ENCODE results near the gene FYN.

FYN gene

GRCh38 chr6:111829998-111830397 is 43.3 kb downstream of the FYN start:
- DNase-seq = no peak

GRCh38 chr6:111829581-111829980 is 43.7 kb downstream of the FYN start:
- DNase-seq = no peak

GRCh38 chr6:111828809-111829208 is 44.4 kb downstream of the FYN start:
- DNase-seq = no peak

GRCh38 chr6:111825439-111826086 is 47.7 kb downstream of the FYN start:
- no peak for DNase-seq

GRCh38 chr6:111824608-111825337 is 48.5 kb downstream of the FYN start:
- DNase-seq = no peak

- no peak for DNase-seq
These were observed 49.2 kb downstream of the FYN start for GRCh38 chr6:111823831-111824607.

GRCh38 chr6:111823012-111823411 is 50.2 kb downstream of the FYN start:
- DNase-seq = no peak

- DNase-seq = no peak
These were observed 53.8 kb downstream of the FYN start for GRCh38 chr6:111819458-111819857.

- DNase-seq = no peak
These were observed 54.6 kb downstream of the FYN start for GRCh38 chr6:111818539-111819226.

- no peak for DNase-seq
These were observed 55.7 kb downstream of the FYN start for GRCh38 chr6:111817451-111818120.

GRCh38 chr6:111813677-111814310 is 59.5 kb downstream of the FYN start:
- DNase-seq = no peak

- DNase-seq = no peak
These were observed 60.0 kb downstream of the FYN start for GRCh38 chr6:111813237-111813636.

- no peak for DNase-seq
These were observed 60.9 kb downstream of the FYN start for GRCh38 chr6:111812060-111813038.

- no peak for DNase-seq
These were observed 62.7 kb downstream of the FYN start for GRCh38 chr6:111810294-111811131.

- no peak for DNase-seq
These were observed 63.5 kb downstream of the FYN start for GRCh38 chr6:111809766-111810165.

- no peak for DNase-seq
These were observed 64.0 kb downstream of the FYN start for GRCh38 chr6:111809264-111809663.

- no peak for DNase-seq
These were observed 64.8 kb downstream of the FYN start for GRCh38 chr6:111808493-111808892.

GRCh38 chr6:111806561-111807497 is 66.4 kb downstream of the FYN start:
- no peak for DNase-seq

GRCh38 chr6:111806165-111806547 is 67.1 kb downstream of the FYN start:
- DNase-seq = no peak

All from NCI-H2081 treated with DMSO at 0.1 percent for 48 hours (cell line).